GM18951 (cell line): ENCODE measurements around the gene APOL6.
A peak's percentile ranks its signal among the peaks of the same experiment; 100 is the strongest.

ENCODE experiments used
- POLR2A ChIP-seq: IDR thresholded peaks from 4 replicates; pipeline ENCODE4 v1.6.1; 2011; ENCODE audit warnings: mild to moderate bottlenecking; ENCODE audit not compliant: insufficient read length, insufficient read depth; ENCODE audit errors: extremely low read depth
- in situ Hi-C: fragments of 300-500 bp; cut with MboI; formaldehyde crosslinking; loops from one replicate; pipeline ENCODE4 v1.12.0; 2022; ENCODE audit warnings: low sequenced_read_pairs, mixed read lengths, inconsistent platforms; ENCODE audit not compliant: unreplicated experiment

APOL6 gene, protein sequence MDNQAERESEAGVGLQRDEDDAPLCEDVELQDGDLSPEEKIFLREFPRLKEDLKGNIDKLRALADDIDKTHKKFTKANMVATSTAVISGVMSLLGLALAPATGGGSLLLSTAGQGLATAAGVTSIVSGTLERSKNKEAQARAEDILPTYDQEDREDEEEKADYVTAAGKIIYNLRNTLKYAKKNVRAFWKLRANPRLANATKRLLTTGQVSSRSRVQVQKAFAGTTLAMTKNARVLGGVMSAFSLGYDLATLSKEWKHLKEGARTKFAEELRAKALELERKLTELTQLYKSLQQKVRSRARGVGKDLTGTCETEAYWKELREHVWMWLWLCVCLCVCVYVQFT

DNA sequence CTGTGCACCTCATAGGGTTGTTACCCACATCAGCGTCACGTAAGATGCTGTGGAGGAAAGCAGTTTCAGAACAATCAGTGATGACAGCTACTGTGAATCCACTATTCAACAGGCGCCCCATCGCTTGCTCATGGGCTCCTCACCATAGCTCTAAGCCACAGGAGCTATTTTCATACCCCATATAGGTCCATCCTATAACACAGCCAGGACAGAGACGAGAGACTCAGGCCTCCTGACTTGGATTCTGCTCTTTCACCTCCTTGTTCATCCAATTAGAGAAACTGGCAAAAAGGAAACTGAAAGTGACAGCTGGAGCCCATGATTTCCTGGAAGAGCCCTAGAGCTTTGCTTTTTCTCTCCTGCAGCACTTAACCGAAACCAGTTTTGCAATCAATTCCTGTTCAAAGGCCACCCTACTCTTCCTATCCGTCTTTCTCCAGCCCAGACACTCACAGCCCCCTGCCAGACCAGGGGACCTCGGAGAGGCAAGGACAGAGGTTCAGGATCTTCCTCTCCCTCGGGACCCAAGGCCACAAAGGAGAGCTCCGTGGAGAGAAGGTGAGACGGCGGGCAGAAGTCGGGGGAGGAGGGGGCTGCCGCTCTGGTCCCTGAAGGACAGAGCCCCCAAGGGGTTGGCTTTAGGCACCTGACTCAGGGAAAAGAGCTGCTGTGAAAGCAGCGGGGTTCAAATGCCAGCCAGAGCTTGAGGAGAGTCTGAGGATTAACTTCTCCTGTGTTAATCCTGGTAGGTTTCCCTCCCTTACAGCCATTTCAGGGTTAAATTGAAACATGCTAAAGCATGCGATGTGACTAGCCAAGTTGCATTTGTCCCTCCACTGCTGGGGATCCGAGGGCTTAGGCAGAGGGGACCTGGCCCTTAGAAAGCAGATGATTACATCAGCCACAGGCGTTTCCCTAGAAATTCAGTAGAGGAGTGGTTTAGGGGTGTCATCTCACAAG lies at the start of gene APOL6:
APOL6 (plus strand) TSS at position 381 of the 960 bp plus-strand sequence. CDS start 7,980 bp downstream, outside the sequence.
- in situ Hi-C loops, result no loop called here
- TF ChIP-seq POLR2A, result peak; percentile 10

DNA sequence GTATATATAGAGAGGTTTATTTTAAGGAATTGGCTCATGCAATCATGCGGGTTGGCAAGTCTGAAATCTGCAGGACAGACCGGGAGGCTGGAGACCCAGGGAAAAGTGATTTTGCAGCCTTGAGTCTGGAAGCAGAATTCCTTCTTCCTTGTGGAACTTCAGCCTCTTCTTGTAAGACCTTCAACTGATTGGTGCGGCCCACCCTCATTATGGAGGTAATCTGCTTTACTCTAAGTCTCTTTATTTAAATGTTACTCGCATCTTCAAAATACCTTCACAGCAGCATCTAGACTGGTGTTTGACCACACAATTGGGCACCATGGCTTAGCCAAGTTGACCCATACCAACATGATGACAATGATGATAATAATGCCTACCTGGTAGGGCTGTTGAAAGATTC lies 48.9 kb upstream of the APOL6 start:
- in situ Hi-C loops, result no loop called here
- TF ChIP-seq POLR2A, result no peak

DNA sequence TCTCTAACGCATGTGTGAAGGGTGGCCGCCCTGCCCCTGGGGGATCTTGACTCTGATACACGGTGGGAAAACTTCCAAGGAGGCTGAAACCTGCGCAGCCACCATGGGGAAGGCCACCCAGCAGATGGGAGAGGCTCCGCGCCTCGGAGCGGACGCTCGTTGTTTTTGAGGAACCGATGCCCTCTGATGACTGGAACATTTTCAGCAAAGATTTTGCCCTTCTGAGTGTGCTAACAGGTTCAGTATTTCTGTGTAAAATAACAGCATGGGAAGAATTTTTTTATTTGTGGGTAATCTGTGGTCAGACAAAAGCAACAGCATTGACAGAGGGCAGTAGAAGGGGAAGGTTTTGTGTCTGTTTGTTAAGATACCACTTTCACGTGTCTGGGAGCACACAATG lies 47.8 kb upstream of the APOL6 start:
- no peak for TF ChIP-seq POLR2A
- in situ Hi-C loops, result loop anchor here (25.0 kb wide), 1 partner anchor 512 kb away; no protein-coding TSS in a partner anchor

DNA sequence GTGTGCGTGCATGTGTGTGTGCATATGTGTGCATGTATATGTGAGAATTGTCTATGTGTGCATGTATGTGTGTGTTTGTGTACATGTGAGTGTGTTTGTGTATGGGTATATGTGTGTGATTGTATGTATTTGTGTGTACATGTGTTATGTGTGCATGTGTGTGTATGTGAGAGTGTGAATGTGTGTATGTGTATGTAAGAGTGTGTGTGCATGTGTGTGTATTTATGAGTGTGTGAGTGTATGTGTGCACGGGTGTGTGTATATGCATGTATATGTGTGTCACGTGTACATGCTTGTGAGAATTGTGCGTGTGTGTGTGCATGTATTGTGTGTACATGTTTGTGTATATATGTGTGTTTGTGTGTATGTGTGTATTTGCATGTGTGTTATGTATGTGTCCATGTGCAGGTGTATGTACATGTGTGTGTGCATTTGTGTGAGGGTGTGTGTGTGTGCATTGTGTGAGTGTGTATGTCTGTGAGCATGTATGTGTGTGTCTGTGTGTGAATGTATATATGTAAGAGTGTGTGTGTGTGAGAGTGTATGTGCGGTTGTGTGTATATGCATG lies 47.1 kb upstream of the APOL6 start:
- in situ Hi-C loops, result loop anchor here (25.0 kb wide), 1 partner anchor 511 kb away; no protein-coding TSS in a partner anchor
- TF ChIP-seq POLR2A, result no peak

DNA sequence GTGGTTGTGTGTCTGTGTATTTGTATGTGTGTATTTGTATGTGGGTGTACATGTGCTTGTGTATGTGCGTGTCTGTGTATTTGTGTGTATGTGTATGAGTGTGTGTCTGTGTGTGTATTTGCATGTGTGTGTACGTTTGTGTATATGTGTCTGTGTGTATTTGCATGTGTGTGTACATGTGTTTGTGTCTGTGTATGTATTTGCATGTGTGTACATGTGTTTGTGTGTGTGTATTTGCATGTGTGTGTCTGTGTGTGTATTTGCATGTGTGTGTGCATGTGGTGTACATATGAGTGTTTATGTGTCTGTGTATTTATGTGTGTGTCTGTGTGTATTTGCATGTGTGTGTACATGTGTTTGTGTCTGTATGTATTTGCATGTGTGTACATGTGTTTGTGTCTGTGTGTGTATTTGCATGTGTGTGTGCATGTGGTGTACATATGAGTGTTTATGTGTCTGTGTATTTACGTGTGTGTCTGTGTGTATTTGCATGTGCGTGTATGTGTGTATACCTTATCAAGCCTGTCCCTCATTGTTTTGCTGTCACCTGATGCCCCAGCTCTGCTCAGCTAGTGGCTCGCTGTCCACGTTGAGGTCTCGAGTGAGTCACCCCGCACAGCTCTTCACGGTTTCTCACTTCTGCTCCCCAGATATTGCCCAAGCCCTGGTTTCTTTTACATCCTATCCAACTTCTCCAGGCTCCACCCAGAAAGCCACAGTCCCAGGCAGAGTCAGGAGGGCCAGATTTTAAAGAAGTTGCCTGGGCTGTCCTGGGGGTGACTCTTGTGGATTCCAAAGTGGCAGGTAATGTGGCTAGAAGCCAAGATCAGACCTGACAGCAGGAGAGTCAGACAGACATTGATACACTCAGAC lies 46.3 kb upstream of the APOL6 start:
- in situ Hi-C loops, result loop anchor here (25.0 kb wide), 1 partner anchor 510 kb away; no protein-coding TSS in a partner anchor
- no peak for TF ChIP-seq POLR2A

DNA sequence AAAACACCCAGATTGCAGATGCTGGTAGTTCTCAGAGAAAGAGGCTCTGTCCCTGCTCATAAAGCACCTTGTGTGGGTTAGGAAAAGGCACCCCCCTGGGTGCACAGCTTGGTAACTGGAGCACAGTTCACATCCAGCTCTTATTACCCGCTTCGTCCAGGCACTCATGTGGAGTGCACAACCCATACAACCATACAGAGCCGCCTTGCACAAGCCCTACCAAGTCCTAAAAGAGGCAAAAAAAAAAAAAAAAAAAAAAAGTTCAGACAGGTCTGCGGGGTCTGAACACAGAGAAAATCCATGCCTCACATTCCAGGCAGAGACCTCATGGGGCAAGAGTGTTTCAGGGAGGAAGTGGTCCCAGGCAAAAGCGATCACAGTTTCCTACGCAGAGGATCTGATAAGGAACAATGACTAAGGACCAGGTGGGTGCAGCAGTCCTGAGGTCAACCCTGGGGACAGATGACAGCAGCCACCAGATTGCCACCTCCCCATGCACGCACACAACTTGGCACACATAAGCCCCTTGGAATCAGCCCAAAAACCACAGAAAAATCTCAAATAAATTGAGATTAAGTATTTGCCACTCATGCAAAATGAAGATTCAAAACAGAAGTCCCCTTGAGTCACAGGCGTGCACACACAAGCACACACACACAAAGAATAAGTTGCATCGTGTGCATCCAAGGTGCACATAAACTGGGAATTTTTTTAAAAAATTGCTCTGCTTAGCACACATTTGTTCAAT lies 43.5 kb upstream of the APOL6 start:
- in situ Hi-C loops, result loop anchor here (25.0 kb wide), 1 partner anchor 508 kb away; no protein-coding TSS in a partner anchor
- TF ChIP-seq POLR2A, result no peak

DNA sequence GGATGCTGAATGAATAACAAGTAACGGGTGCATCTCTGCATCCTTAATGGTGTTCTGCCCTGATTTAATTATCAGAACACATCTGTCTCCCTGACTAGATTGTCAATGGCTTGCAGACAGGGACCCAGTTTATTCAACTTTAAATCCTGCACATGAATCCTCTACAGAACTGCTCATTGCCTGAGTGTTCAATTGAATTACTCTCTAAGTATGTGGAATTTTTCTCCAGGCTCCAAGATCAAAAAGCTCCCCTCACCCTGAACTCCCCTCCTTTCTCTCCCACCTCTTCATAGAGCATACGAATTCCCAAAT lies 42.9 kb upstream of the APOL6 start:
- in situ Hi-C loops, result loop anchor here (25.0 kb wide), 1 partner anchor 507 kb away; no protein-coding TSS in a partner anchor
- no peak for TF ChIP-seq POLR2A

DNA sequence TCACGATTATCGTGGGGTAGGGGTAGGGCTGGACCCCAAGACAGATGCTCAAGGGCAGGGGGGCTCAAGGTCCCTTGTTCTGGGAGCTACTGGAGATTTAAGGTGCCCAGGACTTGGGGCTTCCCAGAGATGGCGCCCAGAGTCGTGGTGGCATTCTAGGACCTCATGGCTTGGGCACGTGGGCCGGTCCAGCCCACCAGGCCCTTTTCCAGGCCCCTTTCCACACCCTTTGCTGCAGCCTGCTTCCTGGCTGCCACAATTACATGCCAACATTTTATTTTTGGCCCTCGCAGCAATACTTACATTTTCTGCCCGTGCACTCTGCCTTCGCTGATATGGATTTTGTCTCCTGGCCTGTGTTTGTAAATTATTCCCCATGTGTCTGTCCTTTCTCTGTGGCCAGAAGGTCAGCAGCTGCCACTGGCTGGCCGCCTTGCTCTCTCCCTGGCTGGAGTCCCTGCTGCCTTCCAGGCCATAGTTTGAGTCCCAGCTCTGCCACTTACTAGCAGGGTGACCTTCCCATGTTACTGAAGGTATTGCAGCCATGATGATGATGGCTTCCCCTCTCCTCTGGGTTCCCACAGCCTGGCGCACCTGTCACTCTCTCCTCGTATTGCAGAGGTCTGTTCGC lies 42.3 kb upstream of the APOL6 start:
- TF ChIP-seq POLR2A, result no peak
- in situ Hi-C loops, result loop anchor here (25.0 kb wide), 1 partner anchor 506 kb away; no protein-coding TSS in a partner anchor

DNA sequence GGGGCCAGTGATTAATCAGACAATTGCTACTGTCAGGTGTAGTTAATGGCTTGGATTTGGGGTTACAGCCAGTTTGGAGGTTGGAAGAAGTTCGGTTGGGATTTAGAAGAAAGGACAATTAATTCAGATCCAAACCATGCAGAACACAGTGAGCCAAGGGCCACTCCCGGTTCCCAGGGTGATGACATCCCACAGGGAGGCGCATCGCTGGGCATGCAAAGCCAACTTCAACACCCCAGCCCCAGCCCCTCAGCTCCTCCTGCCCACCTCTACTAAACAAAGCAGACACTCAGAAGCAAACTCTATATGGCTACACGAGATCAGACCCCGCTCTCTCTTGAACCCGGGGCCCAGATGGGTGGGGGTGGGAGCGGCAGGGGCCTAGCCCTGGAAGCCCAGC lies 41.3 kb upstream of the APOL6 start:
- in situ Hi-C loops, result loop anchor here (25.0 kb wide), 1 partner anchor 505 kb away; no protein-coding TSS in a partner anchor
- no peak for TF ChIP-seq POLR2A

DNA sequence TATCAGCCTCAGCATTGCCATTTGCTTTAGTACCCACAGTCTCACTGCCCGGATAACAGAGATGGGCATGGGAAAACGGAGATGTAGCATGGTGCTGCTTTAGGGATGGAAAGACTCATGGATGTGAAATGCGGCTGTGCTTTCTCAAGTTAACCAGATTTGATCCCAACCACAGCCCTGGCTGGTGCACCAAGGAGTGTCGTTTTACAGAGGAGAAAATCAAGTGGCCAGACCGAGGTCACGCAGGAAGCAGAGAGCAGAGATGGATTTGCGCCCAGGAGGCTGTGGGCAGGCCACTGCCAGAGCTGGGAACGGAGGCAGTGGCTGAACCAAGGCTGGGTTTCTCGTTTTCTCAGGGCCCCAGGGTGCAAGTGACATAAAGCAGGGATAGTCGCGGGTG lies 40.2 kb upstream of the APOL6 start:
- no peak for TF ChIP-seq POLR2A
- in situ Hi-C loops, result loop anchor here (25.0 kb wide), 1 partner anchor 504 kb away; no protein-coding TSS in a partner anchor

DNA sequence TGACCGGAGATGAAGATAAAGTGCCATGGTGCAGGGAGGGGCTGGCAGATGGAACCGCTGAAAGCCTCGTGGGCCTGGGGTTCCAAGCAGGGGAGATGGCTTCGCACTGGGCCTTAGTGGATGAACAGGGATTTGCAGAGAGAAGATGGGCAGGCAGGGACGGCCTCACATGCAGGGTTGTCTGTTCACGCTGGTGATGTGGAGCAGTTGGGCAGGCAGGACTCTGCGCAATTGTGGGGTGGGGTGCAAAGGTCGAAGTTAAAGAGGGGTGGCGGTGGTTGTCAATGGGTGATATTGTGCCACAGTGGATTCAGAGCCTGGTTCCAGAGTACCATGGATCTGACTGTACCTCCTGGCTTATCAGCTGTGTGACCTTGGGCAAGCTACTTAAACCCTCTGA lies 39.0 kb upstream of the APOL6 start:
- in situ Hi-C loops, result loop anchor here (25.0 kb wide), 1 partner anchor 503 kb away; no protein-coding TSS in a partner anchor
- TF ChIP-seq POLR2A, result no peak
